GM19193 (cell line): ENCODE results near the gene PEMT.

ENCODE experiments used
- POLR2A ChIP-seq: IDR thresholded peaks from 4 replicates; pipeline ENCODE4 v1.6.1; 2011; ENCODE audit not compliant: insufficient read depth, insufficient read length; ENCODE audit errors: extremely low read depth

The PEMT gene

DNA sequence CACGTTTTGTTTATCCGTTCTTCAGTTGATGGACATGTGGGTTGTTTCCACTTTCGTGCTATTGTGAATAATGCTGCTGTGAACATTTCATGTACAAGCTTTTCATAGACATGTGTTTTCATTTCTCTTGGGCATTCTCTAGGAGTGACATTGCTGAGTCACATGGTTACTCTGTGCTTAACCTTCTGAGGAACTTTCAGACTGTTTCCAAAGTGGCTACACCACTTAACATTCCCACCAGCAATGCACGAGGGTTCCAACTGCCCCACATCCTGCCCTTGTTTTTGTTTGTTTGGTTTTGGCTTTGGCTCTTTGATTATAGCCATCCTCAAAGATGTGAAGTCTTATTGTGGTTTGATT lies 14.2 kb upstream of the PEMT start:
- no peak for TF ChIP-seq POLR2A

DNA sequence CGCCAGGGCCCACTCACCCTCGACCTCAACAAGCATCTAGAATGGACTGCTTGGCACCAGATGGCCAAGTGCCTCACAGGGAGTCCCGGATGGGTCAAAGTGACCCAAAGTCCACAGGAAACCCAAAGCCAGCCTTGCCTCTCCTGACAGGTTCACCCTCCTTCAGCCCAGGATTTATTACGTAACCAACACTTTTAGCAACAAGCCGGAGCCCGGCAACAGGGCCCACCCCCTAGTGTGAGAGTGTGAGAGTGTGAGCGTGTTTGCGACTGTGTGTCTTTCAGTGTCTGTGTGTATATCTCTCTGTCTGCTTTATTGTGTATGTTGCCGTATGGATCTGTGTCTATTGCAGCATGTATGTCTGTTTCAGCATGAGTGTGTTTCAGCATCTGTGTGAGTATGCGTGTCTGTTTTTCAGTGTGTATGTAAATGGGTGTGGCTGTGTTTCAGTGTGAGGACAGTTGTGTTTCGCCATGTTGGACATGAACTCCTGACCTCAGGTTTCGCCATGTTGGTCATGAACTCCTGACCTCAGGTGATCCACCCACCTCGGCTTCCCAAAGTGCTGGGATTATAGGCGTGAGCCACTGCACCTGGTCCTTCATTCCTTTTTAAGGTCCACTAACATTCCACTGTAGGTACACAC lies 13.7 kb upstream of the PEMT start:
- TF ChIP-seq POLR2A = no peak

DNA sequence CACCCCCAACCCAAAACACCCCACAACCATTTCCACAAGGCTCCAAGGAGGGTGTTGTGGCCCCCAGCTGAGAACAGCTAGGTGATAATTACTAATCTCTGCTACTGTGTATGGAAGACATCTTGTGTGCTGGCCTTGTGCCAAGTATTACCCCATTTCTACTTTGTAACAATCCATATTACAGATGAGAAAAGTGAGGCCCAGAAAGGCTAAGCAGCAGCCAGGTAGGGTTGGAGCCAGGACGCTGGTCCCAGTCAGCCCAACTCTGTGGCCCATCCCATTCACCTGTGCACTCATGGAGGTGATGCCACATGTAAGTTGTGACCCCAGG lies 12.4 kb upstream of the PEMT start:
- TF ChIP-seq POLR2A = no peak

DNA sequence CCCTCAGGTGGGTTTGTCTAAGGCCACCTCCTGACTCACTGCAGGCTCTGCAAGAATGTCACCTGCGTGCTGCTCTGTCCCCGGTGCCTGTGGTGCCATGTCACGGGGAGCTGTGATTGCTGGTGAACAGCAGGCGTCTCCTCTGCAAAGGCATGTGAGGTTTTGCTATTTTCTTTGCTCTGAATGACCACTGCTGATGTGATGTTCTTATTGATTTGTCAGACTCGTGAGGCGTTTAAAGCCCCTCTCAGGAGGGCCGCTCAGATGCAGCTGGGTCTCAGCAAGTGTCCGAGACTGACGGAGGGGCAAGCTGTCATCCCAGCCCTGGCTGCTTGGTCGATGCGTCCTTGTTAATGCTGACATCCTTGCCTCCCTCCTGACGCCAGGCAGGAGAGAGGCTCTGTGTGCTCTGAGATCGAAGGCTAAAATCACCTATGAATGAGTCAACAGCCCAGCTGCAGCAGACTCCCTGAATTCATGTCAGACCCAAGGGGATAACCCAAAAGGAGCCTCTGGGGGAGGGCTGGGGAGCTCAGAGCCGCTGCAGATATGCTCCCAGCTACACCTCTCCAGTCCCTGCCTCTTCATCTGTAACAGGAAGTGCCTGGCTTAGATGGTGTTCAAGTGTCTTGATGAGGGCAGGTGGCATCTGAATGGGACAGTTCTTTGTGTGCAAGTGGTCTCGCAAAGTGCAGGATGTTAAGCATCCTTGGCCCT lies 11.8 kb upstream of the PEMT start:
- TF ChIP-seq POLR2A = no peak

DNA sequence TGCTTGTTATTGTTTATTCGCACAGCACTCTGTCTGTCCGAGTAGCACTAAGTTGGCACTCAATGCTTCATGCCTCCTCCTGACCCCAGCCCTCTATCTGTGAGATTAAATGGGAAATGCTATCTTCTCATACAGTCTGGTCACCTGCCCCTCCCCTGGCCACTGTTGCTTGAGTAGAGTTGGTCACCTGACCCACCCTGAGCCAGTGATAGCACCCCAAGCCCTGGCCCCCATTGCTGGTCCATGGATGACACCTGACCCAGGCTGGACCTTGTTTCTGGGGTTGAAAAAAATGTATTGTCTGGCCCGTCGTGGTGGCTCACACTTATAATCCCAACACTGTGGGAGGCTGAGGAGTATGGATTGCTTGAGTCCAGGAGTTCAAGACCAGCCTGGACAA lies 8.5 kb upstream of the PEMT start:
- no peak for TF ChIP-seq POLR2A

DNA sequence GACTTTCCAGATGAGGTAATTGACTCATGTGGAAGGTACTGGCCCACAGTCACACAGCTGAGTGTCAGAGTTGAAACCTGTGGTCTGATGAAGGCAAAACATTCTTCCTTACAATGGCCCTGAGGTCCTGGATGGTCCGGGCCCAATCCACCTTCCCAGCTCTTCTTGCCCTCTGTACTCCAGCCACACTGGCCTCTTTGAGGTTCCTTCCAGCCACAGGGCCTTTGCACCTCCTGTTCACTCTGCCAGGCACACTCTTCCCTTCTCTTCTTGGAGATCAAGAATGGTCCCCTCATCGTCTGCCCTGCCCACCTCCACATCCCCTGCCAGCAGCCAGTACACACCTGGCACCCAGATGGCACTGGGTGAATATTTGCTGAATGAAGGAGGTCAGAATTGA lies 6.5 kb upstream of the PEMT start:
- no peak for TF ChIP-seq POLR2A

DNA sequence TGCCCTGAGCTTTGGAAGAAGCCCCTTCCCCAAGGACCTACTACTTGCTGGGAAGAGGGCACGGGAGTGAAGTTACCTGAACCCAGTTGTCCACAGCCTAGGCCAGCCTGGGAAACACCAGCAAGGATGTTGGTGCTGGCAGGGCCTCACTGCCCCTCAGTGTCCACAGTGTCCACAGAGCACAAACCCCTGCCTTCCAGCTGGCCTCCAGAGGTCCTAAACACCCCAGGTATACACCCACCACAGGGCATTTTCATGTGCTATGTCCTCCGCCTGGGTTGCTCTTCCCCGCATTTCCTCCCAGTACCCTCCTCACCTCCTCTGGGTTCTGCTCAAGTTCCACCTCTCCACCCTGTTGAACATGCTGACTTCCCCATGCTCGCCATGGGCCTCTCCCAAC lies 4.2 kb upstream of the PEMT start:
- TF ChIP-seq POLR2A = no peak

DNA sequence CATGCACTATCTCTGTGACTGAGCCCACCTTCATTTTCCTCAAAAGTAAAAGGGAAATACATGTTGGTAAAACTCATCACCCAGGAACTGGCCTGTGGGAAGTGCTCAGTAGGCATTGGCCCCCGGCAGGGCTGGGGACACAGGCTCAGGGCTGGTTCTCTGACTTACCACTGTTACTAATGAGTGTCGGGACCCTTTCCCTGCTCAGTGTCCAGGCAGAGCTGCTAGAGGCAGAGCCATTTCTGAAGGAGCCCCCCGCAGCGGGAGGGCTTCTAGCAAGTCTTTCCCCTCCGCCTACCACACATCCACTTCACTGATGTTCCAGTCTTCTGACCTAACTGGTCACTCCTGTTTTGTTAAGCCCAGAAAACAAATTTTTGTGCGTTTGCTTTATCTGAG lies 1.7 kb upstream of the PEMT start:
- TF ChIP-seq POLR2A = no peak

DNA sequence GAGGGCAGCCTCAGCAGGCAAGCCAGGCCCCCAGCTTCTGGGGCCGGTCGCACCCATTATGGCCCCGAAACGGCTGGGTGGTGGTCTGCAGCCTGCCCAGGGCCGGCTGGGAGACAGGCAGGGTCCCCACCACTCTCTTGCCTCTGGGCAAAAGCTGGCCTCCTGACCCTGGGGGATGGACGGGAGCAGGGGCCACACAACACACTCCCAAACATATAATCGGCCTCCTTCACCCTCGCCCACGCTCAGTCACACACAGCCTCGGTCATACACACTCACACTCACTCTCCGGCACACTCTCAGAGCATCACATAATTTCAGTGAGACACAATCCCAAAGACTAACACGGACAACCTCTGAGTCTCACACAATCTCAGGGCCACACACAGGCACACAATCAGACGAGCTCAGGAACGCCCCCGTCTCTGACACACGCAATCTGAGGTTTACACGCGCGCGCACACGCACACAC lies 589 bp downstream of the PEMT start:
- peak; percentile 18 for TF ChIP-seq POLR2A

DNA sequence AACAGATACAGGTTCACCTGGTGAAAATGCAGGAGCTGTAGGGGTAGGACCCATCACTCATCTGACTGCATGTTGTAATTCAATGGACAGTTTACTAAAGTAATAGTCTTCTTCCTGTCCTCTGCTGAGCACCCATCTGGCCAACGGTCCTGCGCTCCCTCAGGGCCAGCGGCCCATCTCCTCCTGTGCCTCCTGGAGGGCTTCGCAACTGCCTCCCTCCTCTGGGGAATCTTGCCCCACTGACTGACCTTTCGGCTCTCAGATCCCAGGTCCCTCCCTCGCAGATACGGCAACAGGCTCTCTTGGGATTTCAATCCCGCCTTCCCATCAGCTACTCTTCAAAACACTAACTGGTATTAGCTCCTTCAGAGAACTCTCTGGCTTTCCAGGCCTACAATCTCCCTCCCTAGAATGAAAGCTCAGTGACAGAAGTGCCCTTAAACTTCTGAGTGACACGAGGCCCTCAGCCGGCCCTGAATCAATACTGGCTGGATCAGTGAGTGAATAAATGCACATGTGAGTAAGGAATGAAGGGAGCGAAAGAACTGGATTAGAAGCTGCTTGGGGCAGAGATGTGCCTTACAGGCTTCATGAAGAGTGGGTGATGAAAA lies 1.3 kb downstream of the PEMT start:
- no peak for TF ChIP-seq POLR2A

DNA sequence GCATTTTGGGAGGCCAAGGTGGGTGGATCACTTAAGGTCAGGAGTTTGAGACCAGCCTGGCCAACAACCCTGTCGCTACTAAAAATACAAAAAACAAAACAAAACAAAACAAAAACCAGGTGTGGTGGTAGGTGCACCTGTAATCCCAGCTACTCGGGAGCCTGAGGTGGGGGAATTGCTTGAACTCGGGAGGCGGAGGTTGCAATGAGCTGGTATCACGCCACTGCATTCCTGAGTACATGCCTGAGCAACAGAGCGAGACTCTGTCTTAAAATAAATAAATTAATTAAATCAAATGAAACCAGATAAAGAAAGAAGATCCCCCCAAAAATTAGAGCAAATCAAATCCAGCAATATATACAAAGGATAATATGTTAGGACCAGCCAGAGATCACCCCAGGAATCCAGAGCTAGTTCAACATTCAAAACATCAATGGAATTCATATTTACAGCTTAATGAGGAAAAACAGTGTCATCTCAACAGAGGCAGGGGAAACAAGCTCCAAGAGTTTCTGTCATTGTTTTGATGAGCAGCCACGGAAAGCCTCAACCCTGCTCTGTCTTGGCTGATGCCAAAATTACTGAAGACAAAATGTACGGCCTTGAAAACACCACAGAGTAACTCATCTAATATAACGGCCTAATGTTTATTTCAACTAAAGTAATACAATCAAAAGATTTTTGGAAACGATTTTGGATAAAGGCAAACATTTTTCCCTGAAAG lies 3.7 kb downstream of the PEMT start:
- TF ChIP-seq POLR2A = no peak

DNA sequence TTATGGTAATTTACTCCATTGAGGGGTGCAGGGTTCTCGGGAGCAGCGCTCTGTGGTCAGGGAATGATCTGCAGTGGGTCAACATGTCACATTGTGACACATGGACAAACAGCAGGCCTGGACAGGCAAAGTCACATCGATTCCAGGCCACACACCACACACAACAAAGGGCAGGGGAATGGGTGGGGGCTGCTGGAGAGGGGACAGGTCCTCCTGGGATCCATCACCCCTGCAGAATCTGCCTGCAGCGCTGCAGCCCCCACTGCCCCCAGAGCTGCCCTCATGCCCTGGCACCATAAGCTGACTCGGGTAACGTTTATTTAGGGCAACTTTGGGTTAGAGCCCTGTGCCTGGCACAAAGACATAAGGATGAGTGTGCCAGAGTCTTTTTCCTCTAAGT lies 9.1 kb downstream of the PEMT start:
- no peak for TF ChIP-seq POLR2A

DNA sequence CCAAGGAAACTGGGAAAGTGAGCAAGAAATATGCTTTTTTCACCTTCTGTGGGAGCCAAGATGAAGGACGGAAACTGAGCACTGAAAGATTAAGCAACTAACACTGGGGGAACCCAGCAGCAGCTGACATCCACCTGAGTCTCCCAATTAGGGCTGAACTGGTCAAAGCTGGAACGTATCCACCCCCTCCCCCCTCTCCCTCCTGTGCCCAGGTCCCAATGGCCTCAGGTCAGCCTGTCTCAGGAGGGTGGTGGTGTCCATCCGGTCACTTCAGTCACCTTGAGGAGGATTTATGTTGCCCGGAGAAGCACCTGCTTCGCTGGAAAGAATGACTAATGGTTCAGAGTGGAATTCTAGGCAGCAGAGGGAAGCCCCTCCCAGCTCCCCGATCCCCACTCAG lies 10.0 kb downstream of the PEMT start:
- TF ChIP-seq POLR2A = no peak

DNA sequence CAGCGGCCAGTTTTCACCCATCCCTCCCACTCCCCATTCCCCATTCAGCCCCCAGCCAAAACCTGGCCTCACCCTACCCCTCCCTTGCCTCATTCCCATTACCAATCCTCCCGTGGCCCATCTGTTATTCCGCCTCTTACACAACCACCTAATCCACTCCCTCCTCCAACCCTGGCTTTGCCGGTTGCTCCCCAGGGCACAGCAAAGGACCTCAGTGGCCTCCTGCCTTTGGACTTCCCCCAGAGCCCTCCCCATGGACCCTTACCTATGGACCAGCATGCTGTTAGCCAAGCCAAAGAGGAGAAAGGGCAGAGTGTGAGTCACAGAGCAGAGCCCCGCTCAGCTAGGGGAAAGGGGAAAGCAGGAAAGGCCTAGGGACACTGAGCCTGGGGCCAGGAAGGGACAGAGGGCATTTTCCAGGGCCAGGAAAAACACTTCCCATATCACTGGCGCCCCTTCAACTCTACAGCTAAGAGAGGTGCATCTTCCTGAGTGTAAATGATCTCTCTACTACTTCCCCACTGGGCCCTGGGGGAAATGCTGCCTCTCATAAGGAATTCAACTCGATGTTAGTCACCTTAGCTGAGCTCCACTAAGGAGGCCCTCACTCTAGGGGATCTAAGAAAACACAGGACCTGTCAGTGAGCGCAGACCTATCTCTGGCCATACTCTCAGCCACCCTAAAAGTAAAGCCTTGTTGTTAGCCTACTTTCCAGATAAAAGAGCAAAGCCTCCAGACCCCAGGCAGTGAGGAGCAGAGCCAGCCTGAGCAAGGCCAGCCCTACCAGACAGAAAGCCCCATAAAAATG lies 10.6 kb downstream of the PEMT start:
- no peak for TF ChIP-seq POLR2A

DNA sequence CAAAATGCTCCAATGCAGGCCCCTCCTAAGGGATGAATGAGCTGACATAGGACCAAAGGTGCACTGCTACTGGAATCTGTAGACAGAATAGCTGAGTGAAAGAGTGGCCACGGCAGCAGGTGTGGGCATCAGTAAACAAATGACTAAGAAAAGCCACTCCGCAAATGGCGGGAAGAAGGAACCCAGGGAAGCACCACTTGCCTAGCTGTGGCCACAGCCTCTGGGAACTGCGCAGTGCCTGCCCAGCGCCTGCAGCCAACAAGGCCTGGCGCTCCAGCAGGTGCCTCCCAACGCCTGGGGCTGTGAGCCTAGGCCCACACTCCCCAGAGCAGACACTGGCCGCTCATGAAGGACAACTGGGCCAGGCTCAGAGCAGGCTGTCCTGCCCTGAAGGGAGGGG lies 11.8 kb downstream of the PEMT start:
- TF ChIP-seq POLR2A = no peak

DNA sequence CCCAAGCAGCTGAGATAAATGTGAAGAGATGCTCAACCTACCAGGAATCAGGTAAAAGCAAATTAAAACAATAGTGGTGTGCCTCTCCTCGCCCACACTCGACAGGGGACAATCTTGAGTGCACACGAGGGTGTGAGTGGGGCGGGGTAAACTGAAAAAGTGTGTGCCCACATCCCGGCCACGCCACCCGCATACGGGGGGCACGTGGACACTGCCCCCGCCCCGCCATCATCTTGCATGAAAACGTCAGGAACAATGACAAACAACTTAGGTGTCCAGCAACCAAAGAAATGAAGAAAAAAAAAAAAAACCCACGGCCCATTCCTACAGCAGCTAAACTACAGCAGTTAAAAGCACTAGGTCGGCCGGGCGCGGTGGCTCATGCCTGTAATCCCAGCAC lies 14.1 kb downstream of the PEMT start:
- TF ChIP-seq POLR2A = no peak

DNA sequence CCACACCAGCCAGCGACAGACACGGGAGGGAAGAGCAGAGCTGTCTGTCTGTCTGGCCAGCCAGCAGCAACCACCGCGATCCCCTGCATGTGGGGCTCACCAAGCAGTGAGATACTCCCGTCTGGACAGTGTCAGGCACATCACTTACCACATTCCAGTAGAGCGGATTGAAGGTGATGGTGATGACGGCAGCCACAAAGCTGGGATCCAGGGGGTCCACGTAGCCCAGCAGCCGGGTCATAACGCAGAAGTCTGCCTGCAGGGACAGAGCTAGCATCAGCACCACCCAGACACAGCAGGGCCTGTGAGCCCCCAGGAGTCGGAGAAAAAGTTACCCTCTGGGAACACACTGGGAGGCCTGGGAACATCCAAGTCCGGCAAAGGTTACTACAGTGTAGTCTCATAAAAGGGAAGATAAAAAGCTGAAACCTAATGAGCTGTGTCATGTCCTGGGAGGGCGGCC lies 14.7 kb downstream of the PEMT start:
- TF ChIP-seq POLR2A = no peak
